ENCODE data around the gene DPP6. TPM values are rescaled to one million over a fixed set of nuclear protein-coding genes. Genes with fewer than 3 reads are reported as not detected.

The DPP6 gene
- total RNA-seq, 3 donors from 2014 or later = 0.59 to 0.98 TPM; not detected in 1

DNA sequence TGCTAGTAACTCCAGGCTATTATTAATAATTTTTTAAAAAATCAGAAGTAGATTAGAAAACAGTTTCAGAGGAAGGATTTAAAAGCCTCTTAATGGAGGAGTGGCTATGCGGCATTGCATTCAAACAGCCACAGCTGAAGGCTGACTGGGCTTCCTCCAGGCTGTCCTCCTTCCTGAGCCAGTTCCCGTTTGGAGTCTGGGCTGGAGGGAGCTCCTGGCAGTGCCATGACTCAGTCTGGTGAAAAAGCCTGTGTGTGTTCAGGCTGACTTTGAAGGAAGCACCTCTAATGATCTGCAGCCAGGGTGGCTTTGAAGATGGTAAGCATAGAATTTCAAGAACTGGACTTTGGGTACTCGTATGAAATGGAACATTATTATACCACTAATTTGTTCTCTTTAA lies 134.6 kb downstream of the DPP6 start:
- intact Hi-C loops (cut with DNase I; ENCODE audit: low total_unique reads) = no loop called here
- no peaks in the 10 kb centered on the region for H3K4me1 ChIP-seq

DNA sequence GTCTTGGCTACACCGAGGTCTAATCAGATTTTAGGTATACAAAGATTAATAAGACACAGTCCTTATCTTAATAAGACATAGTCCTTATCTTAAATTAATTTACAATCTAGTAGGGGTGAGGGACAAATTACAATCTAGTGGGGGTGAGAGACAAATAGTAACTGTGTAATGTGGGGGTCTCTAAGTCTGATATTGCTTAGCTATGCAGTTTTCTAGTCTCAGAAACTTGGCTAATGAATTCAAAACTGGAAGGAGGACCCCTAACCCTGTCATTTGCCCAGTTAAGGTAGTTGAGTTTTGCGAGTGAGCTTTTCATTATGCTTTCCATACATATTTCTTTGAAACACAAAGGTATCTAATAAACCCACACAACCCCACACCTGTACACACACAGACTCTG lies 136.1 kb downstream of the DPP6 start:
- no peak for DNase-seq (ENCODE audit: low spot score in 2 of 2)
- Histone ChIP-seq H3K4me1 (no peaks in the 10 kb centered on the region), H3K36me3 (no peaks in the 10 kb centered on the region), H3K9me3 (no peaks in the 10 kb centered on the region), H3K27me3 (no peaks in the 10 kb centered on the region), H3K27ac (no peak overlapping the region), H3K4me3 (no peak overlapping the region)
- TF ChIP-seq POLR2AphosphoS5 (IDR thresholded peaks at IDR 0.05) (no peak), POLR2A (IDR thresholded peaks at IDR 0.05) (no peak)
- TF ChIP-seq, protein P1, sequence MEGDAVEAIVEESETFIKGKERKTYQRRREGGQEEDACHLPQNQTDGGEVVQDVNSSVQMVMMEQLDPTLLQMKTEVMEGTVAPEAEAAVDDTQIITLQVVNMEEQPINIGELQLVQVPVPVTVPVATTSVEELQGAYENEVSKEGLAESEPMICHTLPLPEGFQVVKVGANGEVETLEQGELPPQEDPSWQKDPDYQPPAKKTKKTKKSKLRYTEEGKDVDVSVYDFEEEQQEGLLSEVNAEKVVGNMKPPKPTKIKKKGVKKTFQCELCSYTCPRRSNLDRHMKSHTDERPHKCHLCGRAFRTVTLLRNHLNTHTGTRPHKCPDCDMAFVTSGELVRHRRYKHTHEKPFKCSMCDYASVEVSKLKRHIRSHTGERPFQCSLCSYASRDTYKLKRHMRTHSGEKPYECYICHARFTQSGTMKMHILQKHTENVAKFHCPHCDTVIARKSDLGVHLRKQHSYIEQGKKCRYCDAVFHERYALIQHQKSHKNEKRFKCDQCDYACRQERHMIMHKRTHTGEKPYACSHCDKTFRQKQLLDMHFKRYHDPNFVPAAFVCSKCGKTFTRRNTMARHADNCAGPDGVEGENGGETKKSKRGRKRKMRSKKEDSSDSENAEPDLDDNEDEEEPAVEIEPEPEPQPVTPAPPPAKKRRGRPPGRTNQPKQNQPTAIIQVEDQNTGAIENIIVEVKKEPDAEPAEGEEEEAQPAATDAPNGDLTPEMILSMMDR (IDR thresholded peaks at IDR 0.05) = no peak
- intact Hi-C loops (cut with DNase I; ENCODE audit: low total_unique reads) = no loop called here

More for the DNA sequence above, 134.6 kb downstream of the DPP6 start:
- Histone ChIP-seq H3K36me3 (no peaks in the 10 kb centered on the region), H3K4me3 (no peak overlapping the region), H3K27ac (no peak overlapping the region), H3K27me3 (peaks cover 0 to 7% of the 10 kb centered on the region in 2 donors), H3K9me3 (no peaks in the 10 kb centered on the region)
- no peak for DNase-seq (ENCODE audit: low spot score in 2 of 2)
- TF ChIP-seq POLR2AphosphoS5 (IDR thresholded peaks at IDR 0.05) (no peak), POLR2A (IDR thresholded peaks at IDR 0.05) (no peak)
- TF ChIP-seq, protein P1 (IDR thresholded peaks at IDR 0.05) = no peak

DNA sequence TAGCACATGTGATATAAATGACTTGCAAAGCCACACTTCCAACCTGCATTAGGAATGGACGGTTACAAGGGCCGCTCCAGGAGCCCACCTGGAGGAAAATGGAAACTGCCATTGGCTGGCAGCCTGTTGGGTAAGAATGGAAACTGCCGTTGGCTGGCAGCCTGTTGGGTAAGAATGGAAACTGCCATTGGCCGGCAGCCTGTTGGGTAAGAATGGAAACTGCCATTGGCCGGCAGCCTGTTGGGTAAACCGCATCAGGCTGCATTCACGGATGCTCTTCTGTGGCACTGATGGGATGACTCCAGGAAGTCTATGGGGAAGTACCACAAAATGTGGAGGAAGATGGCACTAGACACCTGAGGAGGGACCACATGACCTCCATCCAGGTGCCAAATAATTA lies 143.1 kb downstream of the DPP6 start:
- no peak overlapping the region for H3K27ac ChIP-seq
- no peaks in the 10 kb centered on the region for H3K9me3 ChIP-seq
- H3K4me3 ChIP-seq = no peak overlapping the region
- H3K4me1 ChIP-seq = no peaks in the 10 kb centered on the region
- H3K36me3 ChIP-seq = no peaks in the 10 kb centered on the region
- TF ChIP-seq POLR2AphosphoS5 (IDR thresholded peaks at IDR 0.05) (no peak), POLR2A (IDR thresholded peaks at IDR 0.05) (no peak)
- intact Hi-C loops (cut with DNase I; ENCODE audit: low total_unique reads) = no loop called here
- DNase-seq (ENCODE audit: low spot score in 2 of 2) = no peak
- H3K27me3 ChIP-seq = no peaks in the 10 kb centered on the region

DNA sequence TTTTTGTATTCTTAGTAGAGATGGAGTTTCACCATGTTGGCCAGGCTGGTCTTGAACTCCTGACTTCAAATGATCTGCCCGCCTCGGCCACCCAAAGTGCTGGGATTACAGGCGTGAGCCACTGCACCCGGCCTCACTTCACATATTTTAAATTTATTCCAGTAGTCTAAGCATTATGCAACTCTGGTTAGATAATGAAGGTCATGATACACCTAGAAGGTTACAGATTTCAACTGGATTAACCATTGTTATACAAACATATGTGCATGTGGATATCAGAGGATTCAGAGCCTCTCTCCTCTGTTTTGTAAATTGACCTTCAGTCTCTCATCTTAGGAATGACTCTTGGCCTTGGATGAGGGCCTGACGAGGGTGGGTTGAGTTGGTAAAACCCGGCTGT lies 146.3 kb downstream of the DPP6 start:
- intact Hi-C loops (cut with DNase I; ENCODE audit: low total_unique reads) = no loop called here
- no peaks in the 10 kb centered on the region for H3K27me3 ChIP-seq
- TF ChIP-seq, protein P1 (IDR thresholded peaks at IDR 0.05) = no peak
- TF ChIP-seq POLR2A (IDR thresholded peaks at IDR 0.05) = no peak
- no peak for TF ChIP-seq POLR2AphosphoS5 (IDR thresholded peaks at IDR 0.05)
- no peak for DNase-seq (ENCODE audit: low spot score in 2 of 2)
- H3K4me3 ChIP-seq = no peak overlapping the region
- H3K36me3 ChIP-seq = no peaks in the 10 kb centered on the region
- H3K9me3 ChIP-seq = no peaks in the 10 kb centered on the region
- no peak overlapping the region for H3K27ac ChIP-seq
- H3K4me1 ChIP-seq = no peaks in the 10 kb centered on the region

DNA sequence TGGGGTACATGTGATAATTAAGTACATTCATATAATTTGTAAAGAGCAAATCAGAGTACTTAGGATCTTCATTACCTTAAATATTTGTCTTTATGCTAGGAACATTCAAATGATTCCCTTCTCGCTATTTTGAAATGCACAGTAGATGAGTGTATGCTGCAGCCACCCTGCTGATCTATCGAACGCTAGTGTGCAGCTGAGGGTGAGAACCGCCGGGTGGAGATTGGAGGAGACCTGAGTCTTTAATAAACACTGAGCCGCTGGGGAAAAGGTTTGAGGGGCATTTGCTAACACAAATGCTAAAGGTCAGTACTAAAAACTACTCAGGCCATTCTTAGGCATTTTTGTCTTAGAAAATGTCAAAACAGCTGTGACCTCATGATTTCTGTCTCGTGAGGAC lies 148.0 kb downstream of the DPP6 start:
- no peaks in the 10 kb centered on the region for H3K9me3 ChIP-seq
- no peaks in the 10 kb centered on the region for H3K4me1 ChIP-seq
- no peak overlapping the region for H3K27ac ChIP-seq
- no peaks in the 10 kb centered on the region for H3K36me3 ChIP-seq
- TF ChIP-seq, protein P1 (IDR thresholded peaks at IDR 0.05) = no peak
- TF ChIP-seq POLR2AphosphoS5 (IDR thresholded peaks at IDR 0.05) (no peak), POLR2A (IDR thresholded peaks at IDR 0.05) (no peak)
- intact Hi-C loops (cut with DNase I; ENCODE audit: low total_unique reads) = no loop called here
- no peak for DNase-seq (ENCODE audit: low spot score in 2 of 2)
- H3K4me3 ChIP-seq = no peak overlapping the region
- no peaks in the 10 kb centered on the region for H3K27me3 ChIP-seq

DNA sequence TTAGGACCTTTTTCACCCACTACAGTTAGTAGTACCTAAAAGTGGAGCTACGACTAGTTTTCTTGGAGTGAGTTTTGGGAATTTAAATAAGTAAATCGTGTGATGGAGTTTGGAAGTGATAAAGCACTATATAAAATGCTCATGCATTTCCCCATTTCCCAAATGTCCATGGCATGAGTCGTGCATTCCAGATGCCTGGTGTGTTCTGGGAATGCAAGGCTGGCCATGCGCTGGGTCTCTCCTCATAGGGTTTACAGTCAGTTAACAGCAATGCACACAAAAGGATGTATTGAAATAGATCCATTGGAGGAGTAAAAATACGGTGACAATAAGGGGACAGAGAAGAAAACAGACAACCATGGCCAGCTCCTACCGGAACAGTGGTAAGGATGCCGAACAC lies 149.8 kb downstream of the DPP6 start:
- intact Hi-C loops (cut with DNase I; ENCODE audit: low total_unique reads) = no loop called here
- TF ChIP-seq, protein P1 (IDR thresholded peaks at IDR 0.05) = no peak
- no peak for TF ChIP-seq POLR2A (IDR thresholded peaks at IDR 0.05)
- no peak for TF ChIP-seq POLR2AphosphoS5 (IDR thresholded peaks at IDR 0.05)
- H3K4me1 ChIP-seq = no peaks in the 10 kb centered on the region
- no peaks in the 10 kb centered on the region for H3K27me3 ChIP-seq
- H3K27ac ChIP-seq = no peak overlapping the region
- no peak overlapping the region for H3K4me3 ChIP-seq
- no peaks in the 10 kb centered on the region for H3K9me3 ChIP-seq
- DNase-seq (ENCODE audit: low spot score in 2 of 2) = no peak
- H3K36me3 ChIP-seq = no peaks in the 10 kb centered on the region
